Measurements from ENCODE around the gene DRC1.

DNA sequence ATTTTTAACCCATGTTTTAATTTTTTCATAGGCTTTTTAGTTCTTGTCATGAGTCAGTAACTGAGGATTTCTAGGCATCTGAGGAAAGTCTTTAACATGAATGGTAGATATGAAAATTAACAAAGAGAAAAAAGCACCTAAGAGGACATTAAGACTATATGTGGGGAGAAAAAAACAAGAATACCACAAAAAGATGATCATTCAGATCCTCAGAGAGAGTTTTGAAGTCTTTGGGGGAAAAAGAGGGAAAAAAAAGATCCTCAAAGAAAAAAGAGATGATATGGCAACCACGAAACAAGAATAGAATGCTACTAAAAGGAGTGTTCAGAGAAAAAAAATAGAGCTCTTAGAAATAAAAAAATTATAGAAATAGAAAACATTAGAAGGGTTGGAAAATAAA, 8.1 kb downstream of the DRC1 start:
- TF ChIP-seq POLR2A (IDR thresholded peaks at IDR 0.05), result no peak
- TF ChIP-seq, protein P1, sequence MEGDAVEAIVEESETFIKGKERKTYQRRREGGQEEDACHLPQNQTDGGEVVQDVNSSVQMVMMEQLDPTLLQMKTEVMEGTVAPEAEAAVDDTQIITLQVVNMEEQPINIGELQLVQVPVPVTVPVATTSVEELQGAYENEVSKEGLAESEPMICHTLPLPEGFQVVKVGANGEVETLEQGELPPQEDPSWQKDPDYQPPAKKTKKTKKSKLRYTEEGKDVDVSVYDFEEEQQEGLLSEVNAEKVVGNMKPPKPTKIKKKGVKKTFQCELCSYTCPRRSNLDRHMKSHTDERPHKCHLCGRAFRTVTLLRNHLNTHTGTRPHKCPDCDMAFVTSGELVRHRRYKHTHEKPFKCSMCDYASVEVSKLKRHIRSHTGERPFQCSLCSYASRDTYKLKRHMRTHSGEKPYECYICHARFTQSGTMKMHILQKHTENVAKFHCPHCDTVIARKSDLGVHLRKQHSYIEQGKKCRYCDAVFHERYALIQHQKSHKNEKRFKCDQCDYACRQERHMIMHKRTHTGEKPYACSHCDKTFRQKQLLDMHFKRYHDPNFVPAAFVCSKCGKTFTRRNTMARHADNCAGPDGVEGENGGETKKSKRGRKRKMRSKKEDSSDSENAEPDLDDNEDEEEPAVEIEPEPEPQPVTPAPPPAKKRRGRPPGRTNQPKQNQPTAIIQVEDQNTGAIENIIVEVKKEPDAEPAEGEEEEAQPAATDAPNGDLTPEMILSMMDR (IDR thresholded peaks at IDR 0.05), result no peak

Data from uterus (tissue), 2 donors.